Astrocyte (in vitro differentiated cells and primary cell): ENCODE measurements around the gene MVP. TPM values are rescaled to one million over a fixed set of nuclear protein-coding genes. Genes with fewer than 3 reads are reported as not detected.

ENCODE experiments used
- DNase-seq: peaks from one replicate; pipeline ENCODE4 v3.0.0-alpha.2; 2010; ENCODE audit warnings: low read depth
- FAIRE-seq: peaks from 2 replicates; lab custom pipeline; 2011; peaks lifted over from hg19 to GRCh38; lab: Jason Lieb, UNC
- H2AFZ ChIP-seq: 2 replicates; pipeline ENCODE4 v1.6.0; 2012; ENCODE audit warnings: low read depth, low read length, inconsistent platforms
- H3K27ac ChIP-seq: 2 replicates; pipeline ENCODE4 v1.5.1; 2011; ENCODE audit warnings: low read depth, low read length, inconsistent platforms
- H3K27me3 ChIP-seq: 2 replicates; pipeline ENCODE4 v1.6.0; 2011; ENCODE audit warnings: low read length, inconsistent platforms; ENCODE audit not compliant: insufficient read depth
- H3K36me3 ChIP-seq: 2 replicates; pipeline ENCODE4 v1.5.1; 2011; ENCODE audit warnings: low read length, inconsistent platforms; ENCODE audit not compliant: insufficient read depth
- H3K4me1 ChIP-seq: 2 replicates; pipeline ENCODE4 v1.5.1; 2011; ENCODE audit warnings: low read length, inconsistent platforms; ENCODE audit not compliant: insufficient read depth
- H3K4me2 ChIP-seq: 2 replicates; pipeline ENCODE4 v1.6.0; 2012; ENCODE audit warnings: low read length, inconsistent platforms
- H3K4me3 ChIP-seq: 2 replicates; pipeline ENCODE4 v1.5.1; 2011; ENCODE audit warnings: low read depth, mild to moderate bottlenecking, low read length, inconsistent platforms; ENCODE audit not compliant: insufficient read depth
- H3K79me2 ChIP-seq: 2 replicates; pipeline ENCODE4 v1.6.0; 2012; ENCODE audit warnings: mild to moderate bottlenecking, low read length, inconsistent platforms; ENCODE audit not compliant: insufficient read depth
- H3K9ac ChIP-seq: 2 replicates; pipeline ENCODE4 v1.6.0; 2012; ENCODE audit warnings: mild to moderate bottlenecking, low read length, inconsistent platforms
- H3K9me3 ChIP-seq: 2 replicates; pipeline ENCODE4 v1.5.1; 2012; ENCODE audit warnings: low read depth, mild to moderate bottlenecking, low read length, inconsistent platforms; ENCODE audit not compliant: insufficient read depth
- H4K20me1 ChIP-seq: 2 replicates; pipeline ENCODE4 v1.6.0; 2012; ENCODE audit warnings: low read length, inconsistent platforms; ENCODE audit not compliant: insufficient read depth
- H3K27ac Mint-ChIP-seq: one replicate; pipeline ENCODE4 v1.8.0; 2021; ENCODE audit warnings: mild to moderate bottlenecking, mixed read lengths; ENCODE audit not compliant: unreplicated experiment
- H3K27me3 Mint-ChIP-seq: one replicate; pipeline ENCODE4 v1.8.0; 2021; ENCODE audit warnings: low read depth, mixed read lengths; ENCODE audit not compliant: unreplicated experiment
- H3K36me3 Mint-ChIP-seq: one replicate; pipeline ENCODE4 v1.8.0; 2021; ENCODE audit warnings: low read depth, mixed read lengths; ENCODE audit not compliant: unreplicated experiment
- H3K4me1 Mint-ChIP-seq: one replicate; pipeline ENCODE4 v1.8.0; 2021; ENCODE audit warnings: low read depth, mixed read lengths; ENCODE audit not compliant: unreplicated experiment
- H3K4me3 Mint-ChIP-seq: one replicate; pipeline ENCODE4 v1.8.0; 2021; ENCODE audit warnings: mild to moderate bottlenecking, moderate library complexity, mixed read lengths; ENCODE audit not compliant: unreplicated experiment
- H3K9me3 Mint-ChIP-seq: one replicate; pipeline ENCODE4 v1.8.0; 2021; ENCODE audit warnings: mild to moderate bottlenecking, mixed read lengths; ENCODE audit not compliant: unreplicated experiment
- EZH2 ChIP-seq: IDR thresholded peaks from 2 replicates; pipeline ENCODE4 v1.6.1; 2012; ENCODE audit warnings: mild to moderate bottlenecking, low read length, inconsistent platforms; ENCODE audit not compliant: insufficient read depth
- total RNA-seq: library from RNA; stranded (reverse); gene quantifications from 2 replicates; pipeline ENCODE4 v1.2.1, GENCODE V29; 2021
- TF ChIP-seq, protein P1 (sequence below): IDR thresholded peaks from 2 replicates; pipeline ENCODE4 v1.5.1; 2011; ENCODE audit warnings: low read depth, mild to moderate bottlenecking, inconsistent platforms, low read length, moderate library complexity; ENCODE audit not compliant: insufficient read depth

The MVP gene
- total RNA-seq, 1 donor from 2014 or later: 38.7 TPM

GRCh38 chr16:29806099-29806579, 14.1 kb upstream of the MVP start, which contains the start of gene MAZ:
Gene MAZ, plus strand, starts transcription at chr16:29806529. Its CDS starts 173 bp downstream, at chr16:29806702.
- peaks cover 34% of the 10 kb centered on the region for H3K79me2 ChIP-seq
- Mint-ChIP-seq H3K9me3 (no peaks in the 10 kb centered on the region), H3K27ac (peak within 1 kb of the TSS; percentile 98), H3K36me3 (peaks cover 13% of the 10 kb centered on the region), H3K27me3 (no peaks in the 10 kb centered on the region), H3K4me1 (peaks cover 29% of the 10 kb centered on the region), H3K4me3 (peak within 1 kb of the TSS; percentile 98)
- H3K9ac ChIP-seq: peak within 1 kb of the TSS; percentile 94
- peaks cover 30% of the 10 kb centered on the region for H4K20me1 ChIP-seq
- peak; percentile 88 for DNase-seq
- peak within 1 kb of the TSS; percentile 96 for H3K4me2 ChIP-seq
- peak within 1 kb of the TSS; percentile 79 for H2AFZ ChIP-seq
- peaks cover 34% of the 10 kb centered on the region for H3K4me1 ChIP-seq
- TF ChIP-seq, protein P1, sequence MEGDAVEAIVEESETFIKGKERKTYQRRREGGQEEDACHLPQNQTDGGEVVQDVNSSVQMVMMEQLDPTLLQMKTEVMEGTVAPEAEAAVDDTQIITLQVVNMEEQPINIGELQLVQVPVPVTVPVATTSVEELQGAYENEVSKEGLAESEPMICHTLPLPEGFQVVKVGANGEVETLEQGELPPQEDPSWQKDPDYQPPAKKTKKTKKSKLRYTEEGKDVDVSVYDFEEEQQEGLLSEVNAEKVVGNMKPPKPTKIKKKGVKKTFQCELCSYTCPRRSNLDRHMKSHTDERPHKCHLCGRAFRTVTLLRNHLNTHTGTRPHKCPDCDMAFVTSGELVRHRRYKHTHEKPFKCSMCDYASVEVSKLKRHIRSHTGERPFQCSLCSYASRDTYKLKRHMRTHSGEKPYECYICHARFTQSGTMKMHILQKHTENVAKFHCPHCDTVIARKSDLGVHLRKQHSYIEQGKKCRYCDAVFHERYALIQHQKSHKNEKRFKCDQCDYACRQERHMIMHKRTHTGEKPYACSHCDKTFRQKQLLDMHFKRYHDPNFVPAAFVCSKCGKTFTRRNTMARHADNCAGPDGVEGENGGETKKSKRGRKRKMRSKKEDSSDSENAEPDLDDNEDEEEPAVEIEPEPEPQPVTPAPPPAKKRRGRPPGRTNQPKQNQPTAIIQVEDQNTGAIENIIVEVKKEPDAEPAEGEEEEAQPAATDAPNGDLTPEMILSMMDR: no peak
- no peak for TF ChIP-seq EZH2
- H3K36me3 ChIP-seq: peaks cover 9% of the 10 kb centered on the region
- no peaks in the 10 kb centered on the region for H3K9me3 ChIP-seq
- peak within 1 kb of the TSS; percentile 91 for H3K27ac ChIP-seq
- no peak for FAIRE-seq
- H3K27me3 ChIP-seq: no peaks in the 10 kb centered on the region
- H3K4me3 ChIP-seq: peak within 1 kb of the TSS; percentile 77

DNA sequence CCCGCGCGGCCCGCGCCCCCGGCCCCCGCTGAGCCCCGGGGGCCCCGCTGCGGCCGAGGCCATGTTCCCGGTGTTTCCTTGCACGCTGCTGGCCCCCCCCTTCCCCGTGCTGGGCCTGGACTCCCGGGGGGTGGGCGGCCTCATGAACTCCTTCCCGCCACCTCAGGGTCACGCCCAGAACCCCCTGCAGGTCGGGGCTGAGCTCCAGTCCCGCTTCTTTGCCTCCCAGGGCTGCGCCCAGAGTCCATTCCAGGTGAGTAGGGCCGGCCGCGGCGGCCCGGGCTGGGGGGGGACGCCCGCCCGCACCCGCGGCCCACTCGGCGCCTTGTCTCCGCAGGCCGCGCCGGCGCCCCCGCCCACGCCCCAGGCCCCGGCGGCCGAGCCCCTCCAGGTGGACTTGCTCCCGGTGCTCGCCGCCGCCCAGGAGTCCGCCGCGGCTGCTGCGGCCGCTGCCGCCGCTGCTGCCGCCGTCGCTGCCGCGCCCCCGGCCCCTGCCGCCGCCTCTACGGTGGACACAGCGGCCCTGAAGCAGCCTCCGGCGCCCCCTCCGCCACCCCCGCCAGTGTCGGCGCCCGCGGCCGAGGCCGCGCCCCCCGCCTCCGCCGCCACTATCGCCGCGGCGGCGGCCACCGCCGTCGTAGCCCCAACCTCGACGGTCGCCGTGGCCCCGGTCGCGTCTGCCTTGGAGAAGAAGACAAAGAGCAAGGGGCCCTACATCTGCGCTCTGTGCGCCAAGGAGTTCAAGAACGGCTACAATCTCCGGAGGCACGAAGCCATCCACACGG, 13.4 kb upstream of the MVP start:
- Histone ChIP-seq H3K9ac (peak overlapping the region; percentile 84), H2AFZ (peak overlapping the region; percentile 14), H4K20me1 (peaks cover 34% of the 10 kb centered on the region), H3K4me1 (peaks cover 39% of the 10 kb centered on the region), H3K4me3 (peak overlapping the region; percentile 77), H3K9me3 (no peaks in the 10 kb centered on the region), H3K79me2 (peaks cover 34% of the 10 kb centered on the region), H3K36me3 (peaks cover 5% of the 10 kb centered on the region), H3K4me2 (peak overlapping the region; percentile 93), H3K27ac (peak overlapping the region; percentile 68), H3K27me3 (no peaks in the 10 kb centered on the region)
- DNase-seq (no peak), FAIRE-seq (no peak)
- Mint-ChIP-seq H3K27me3 (no peaks in the 10 kb centered on the region), H3K4me1 (peaks cover 32% of the 10 kb centered on the region), H3K27ac (no peak overlapping the region), H3K4me3 (peak overlapping the region; percentile 91), H3K36me3 (peaks cover 9% of the 10 kb centered on the region), H3K9me3 (no peaks in the 10 kb centered on the region)
- TF ChIP-seq, protein P1: no peak
- TF ChIP-seq EZH2: no peak
